ENCODE data around the gene TTC23.

Gene TTC23

DNA sequence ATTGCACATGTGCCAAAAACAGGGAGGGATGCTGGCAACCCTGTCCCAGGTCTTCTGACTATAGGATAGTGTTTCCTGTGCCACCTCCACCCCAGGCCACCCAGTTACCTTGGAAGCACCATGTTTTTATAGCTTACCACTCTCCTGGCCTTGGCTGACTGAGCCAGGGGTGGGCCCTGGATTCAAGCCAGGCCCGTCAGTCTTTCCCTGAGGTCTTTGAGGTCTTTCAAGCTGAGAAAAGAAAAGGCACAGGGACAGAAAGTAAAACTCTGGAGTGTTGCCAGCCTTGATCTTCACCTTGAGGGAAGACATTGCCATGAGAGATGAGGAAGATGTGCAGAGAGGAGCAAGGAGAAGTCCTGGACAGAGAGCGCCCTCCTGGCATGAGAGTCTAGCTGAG lies 98.2 kb downstream of the TTC23 start:
- H3K4me1 ChIP-seq (ENCODE audit: control insufficient read depth, insufficient read depth, low read length): peaks cover 12% of the 10 kb centered on the region
- no peak overlapping the region for H3K9ac ChIP-seq (ENCODE audit: low read length)
- no peaks in the 10 kb centered on the region for H3K27me3 ChIP-seq (ENCODE audit: control insufficient read depth, insufficient read depth, low read length)
- H3K4me3 ChIP-seq (ENCODE audit: low read length): no peak overlapping the region
- no peaks in the 10 kb centered on the region for H3K9me3 ChIP-seq (ENCODE audit: control insufficient read depth, low read length)
- H3K36me3 ChIP-seq (ENCODE audit: control insufficient read depth, insufficient read depth, low read length): no peaks in the 10 kb centered on the region

- Histone ChIP-seq H3K4me1 (ENCODE audit: control insufficient read depth, insufficient read depth, low read length) (peaks cover 8% of the 10 kb centered on the region), H3K9me3 (ENCODE audit: control insufficient read depth, low read length) (no peaks in the 10 kb centered on the region), H3K36me3 (ENCODE audit: control insufficient read depth, insufficient read depth, low read length) (no peaks in the 10 kb centered on the region), H3K9ac (ENCODE audit: low read length) (no peak overlapping the region), H3K27me3 (ENCODE audit: control insufficient read depth, insufficient read depth, low read length) (no peaks in the 10 kb centered on the region), H3K4me3 (ENCODE audit: low read length) (no peak overlapping the region)
Measured at GRCh38 chr15:99149366-99149765, 100.0 kb downstream of the TTC23 start.

DNA sequence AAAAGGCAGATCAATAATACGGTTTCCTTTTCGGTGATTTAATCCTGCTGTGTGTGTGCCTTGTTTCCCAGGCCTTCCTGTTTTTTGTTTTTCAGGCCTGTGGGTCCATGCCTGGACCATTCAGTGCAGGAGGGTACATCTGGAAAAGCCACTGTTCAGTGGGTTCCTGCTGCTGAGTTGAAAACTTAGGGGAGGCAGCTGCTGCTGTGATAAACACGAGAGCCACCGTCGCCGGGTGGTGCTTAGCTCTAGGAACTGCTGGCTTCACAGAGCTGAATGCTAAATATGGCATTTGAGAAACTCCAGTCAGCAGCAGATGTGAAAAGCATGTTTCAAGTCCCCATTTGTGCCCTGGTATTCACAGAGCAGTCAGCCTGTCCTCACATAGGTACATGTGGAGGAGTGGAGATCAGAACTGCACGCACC lies 100.5 kb downstream of the TTC23 start:
- H3K4me3 ChIP-seq (ENCODE audit: low read length): no peak overlapping the region
- H3K36me3 ChIP-seq (ENCODE audit: control insufficient read depth, insufficient read depth, low read length): no peaks in the 10 kb centered on the region
- H3K4me1 ChIP-seq (ENCODE audit: control insufficient read depth, insufficient read depth, low read length): peaks cover 6% of the 10 kb centered on the region
- H3K9ac ChIP-seq (ENCODE audit: low read length): no peak overlapping the region
- H3K27me3 ChIP-seq (ENCODE audit: control insufficient read depth, insufficient read depth, low read length): no peaks in the 10 kb centered on the region
- no peaks in the 10 kb centered on the region for H3K9me3 ChIP-seq (ENCODE audit: control insufficient read depth, low read length)

DNA sequence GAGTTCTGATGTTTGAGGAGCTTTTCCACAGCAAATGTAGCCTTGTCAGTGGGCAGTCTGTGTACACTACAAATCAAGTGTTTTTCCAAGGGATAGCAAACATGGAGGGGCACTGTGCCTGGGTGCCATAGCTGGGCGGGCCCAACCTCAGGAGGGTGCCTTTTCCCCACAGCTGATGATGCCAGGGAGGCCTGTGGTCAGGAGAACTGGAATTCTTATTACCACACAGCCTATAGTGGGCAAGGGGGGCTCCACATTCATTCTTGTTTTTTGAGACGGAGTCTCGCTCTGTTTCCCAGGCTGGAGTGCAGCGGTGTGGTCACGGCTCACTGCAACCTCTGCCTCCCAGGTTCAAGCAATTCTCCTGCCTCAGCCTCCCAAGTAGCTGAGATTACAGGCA lies 102.7 kb downstream of the TTC23 start:
- Histone ChIP-seq H3K36me3 (ENCODE audit: control insufficient read depth, insufficient read depth, low read length) (no peaks in the 10 kb centered on the region), H3K9me3 (ENCODE audit: control insufficient read depth, low read length) (no peaks in the 10 kb centered on the region), H3K4me1 (ENCODE audit: control insufficient read depth, insufficient read depth, low read length) (peaks cover 10% of the 10 kb centered on the region), H3K4me3 (ENCODE audit: low read length) (no peak overlapping the region), H3K9ac (ENCODE audit: low read length) (no peak overlapping the region), H3K27me3 (ENCODE audit: control insufficient read depth, insufficient read depth, low read length) (no peaks in the 10 kb centered on the region)

DNA sequence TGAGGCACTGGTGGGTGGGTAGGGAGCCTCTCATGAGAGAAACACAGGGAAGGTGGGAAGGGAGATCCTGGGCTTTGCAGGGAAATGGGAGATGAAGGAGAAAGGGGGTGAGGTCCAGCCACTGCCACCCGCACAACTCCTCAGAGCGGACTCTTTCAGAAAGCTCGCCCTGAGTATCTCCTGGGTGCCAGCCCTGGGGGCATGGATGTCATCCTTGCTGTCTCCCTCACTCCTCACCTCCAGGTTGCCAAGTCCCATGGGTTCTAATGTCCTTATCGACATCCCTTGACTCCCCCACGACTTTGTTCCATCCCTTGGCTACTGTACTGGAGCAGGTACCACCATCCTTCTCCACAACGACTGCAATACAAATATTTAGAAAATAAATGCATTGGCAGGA lies 103.6 kb downstream of the TTC23 start:
- peaks cover 10% of the 10 kb centered on the region for H3K4me1 ChIP-seq (ENCODE audit: control insufficient read depth, insufficient read depth, low read length)
- H3K36me3 ChIP-seq (ENCODE audit: control insufficient read depth, insufficient read depth, low read length): no peaks in the 10 kb centered on the region

DNA sequence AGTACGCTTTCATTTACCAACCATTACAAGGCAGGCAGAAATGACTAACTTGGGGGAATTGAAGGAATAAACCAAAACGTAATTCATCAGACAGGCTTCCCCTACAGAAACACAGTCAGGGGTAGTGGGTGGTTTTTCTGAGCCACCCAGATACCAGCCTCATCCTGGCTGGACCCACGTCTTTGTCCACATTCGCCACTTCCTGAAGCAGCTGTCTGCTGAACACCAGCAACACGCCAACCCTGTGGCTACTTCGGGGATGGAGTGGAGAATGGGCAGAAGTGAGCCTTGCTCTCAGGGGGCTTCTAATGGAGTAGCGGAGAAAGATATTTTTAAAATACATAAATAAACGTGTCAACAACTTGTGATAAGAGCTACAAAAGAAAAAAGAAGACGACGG lies 104.4 kb downstream of the TTC23 start:
- H3K27me3 ChIP-seq (ENCODE audit: control insufficient read depth, insufficient read depth, low read length): no peaks in the 10 kb centered on the region
- H3K9me3 ChIP-seq (ENCODE audit: control insufficient read depth, low read length): no peaks in the 10 kb centered on the region
- no peaks in the 10 kb centered on the region for H3K36me3 ChIP-seq (ENCODE audit: control insufficient read depth, insufficient read depth, low read length)
- H3K4me3 ChIP-seq (ENCODE audit: low read length): no peak overlapping the region
- no peak overlapping the region for H3K9ac ChIP-seq (ENCODE audit: low read length)
- H3K4me1 ChIP-seq (ENCODE audit: control insufficient read depth, insufficient read depth, low read length): peaks cover 10% of the 10 kb centered on the region

More for the DNA sequence above, 103.6 kb downstream of the TTC23 start:
- Histone ChIP-seq H3K27me3 (ENCODE audit: control insufficient read depth, insufficient read depth, low read length) (no peaks in the 10 kb centered on the region), H3K9ac (ENCODE audit: low read length) (no peak overlapping the region), H3K9me3 (ENCODE audit: control insufficient read depth, low read length) (no peaks in the 10 kb centered on the region), H3K4me3 (ENCODE audit: low read length) (no peak overlapping the region)

DNA sequence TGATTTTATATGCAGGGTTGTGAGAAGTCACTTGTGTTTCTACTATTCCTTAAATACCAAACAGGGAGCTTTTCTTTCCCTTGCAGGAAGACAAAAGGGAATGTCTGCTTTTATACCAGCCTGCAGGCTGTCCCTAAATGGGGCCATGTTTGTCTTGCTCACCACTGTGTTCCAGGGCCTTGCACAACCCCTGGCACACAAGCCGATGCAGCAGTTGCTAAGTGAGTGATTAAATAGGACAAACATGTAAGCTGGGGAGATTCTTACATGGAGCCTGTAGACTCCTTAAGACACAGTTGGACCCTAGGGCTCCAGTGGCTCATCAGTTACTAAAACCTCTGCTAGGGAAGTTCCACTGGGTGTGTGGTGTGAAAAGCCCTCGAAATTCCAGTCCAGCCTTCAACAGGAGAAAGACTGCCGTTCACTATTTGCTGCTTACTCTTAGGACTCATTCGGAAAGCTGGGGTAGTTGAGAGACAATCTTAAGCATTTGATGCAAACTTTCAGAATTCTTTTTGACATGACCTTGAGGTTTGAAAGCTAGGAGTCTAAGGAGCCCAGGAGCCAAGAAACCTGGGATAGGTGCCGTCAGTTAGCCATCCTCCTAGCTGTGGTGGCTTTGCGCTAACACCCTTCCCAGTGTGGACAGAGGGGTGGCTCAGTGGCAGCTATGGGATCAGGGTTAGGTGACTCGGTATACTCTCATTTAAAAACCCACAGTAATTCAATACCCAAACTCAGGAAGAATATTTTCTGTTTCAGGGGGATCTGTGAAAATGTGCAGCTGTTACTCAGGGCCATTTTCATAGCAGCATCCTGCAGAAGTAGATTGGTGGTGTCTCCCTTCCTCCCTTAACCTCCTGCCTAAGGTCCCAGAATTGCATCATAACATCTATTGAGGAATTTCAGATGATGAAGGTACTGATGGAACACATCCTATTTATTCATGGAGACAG lies 105.4 kb downstream of the TTC23 start:
- Histone ChIP-seq H3K9ac (ENCODE audit: low read length) (no peak overlapping the region), H3K9me3 (ENCODE audit: control insufficient read depth, low read length) (no peaks in the 10 kb centered on the region)

GRCh38 chr15:99143242-99143641 lies 106.1 kb downstream of the TTC23 start:
- no peaks in the 10 kb centered on the region for H3K27me3 ChIP-seq (ENCODE audit: control insufficient read depth, insufficient read depth, low read length)
- no peak overlapping the region for H3K4me3 ChIP-seq (ENCODE audit: low read length)
- H3K9ac ChIP-seq (ENCODE audit: low read length): no peak overlapping the region
- H3K36me3 ChIP-seq (ENCODE audit: control insufficient read depth, insufficient read depth, low read length): no peaks in the 10 kb centered on the region
- no peaks in the 10 kb centered on the region for H3K9me3 ChIP-seq (ENCODE audit: control insufficient read depth, low read length)
- H3K4me1 ChIP-seq (ENCODE audit: control insufficient read depth, insufficient read depth, low read length): peaks cover 10% of the 10 kb centered on the region

More for the DNA sequence above, 105.4 kb downstream of the TTC23 start:
- Histone ChIP-seq H3K27me3 (ENCODE audit: control insufficient read depth, insufficient read depth, low read length) (no peaks in the 10 kb centered on the region), H3K36me3 (ENCODE audit: control insufficient read depth, insufficient read depth, low read length) (no peaks in the 10 kb centered on the region), H3K4me1 (ENCODE audit: control insufficient read depth, insufficient read depth, low read length) (peaks cover 10% of the 10 kb centered on the region), H3K4me3 (ENCODE audit: low read length) (no peak overlapping the region)

DNA sequence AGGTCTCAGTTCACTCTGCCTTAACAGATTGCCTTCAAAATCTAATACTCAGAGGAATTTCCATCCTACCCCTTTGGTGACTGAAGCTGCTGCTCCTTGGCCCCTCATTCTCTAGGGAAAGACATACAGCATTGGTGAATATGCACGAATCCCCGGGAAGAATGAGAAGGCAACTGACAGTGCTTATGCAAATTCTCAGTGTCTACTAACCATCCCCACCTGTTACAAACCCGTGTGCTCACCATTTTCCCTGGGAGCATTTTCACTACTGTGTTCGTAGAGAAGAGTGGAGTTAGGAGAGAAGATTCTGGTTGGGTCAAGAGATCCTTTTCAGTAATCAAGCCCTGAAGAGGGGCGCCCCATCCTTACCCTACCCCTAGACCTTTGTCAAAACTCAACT lies 106.8 kb downstream of the TTC23 start:
- H3K4me1 ChIP-seq (ENCODE audit: control insufficient read depth, insufficient read depth, low read length): peaks cover 10% of the 10 kb centered on the region
- no peak overlapping the region for H3K9ac ChIP-seq (ENCODE audit: low read length)
- no peaks in the 10 kb centered on the region for H3K27me3 ChIP-seq (ENCODE audit: control insufficient read depth, insufficient read depth, low read length)
- H3K9me3 ChIP-seq (ENCODE audit: control insufficient read depth, low read length): no peaks in the 10 kb centered on the region
- no peak overlapping the region for H3K4me3 ChIP-seq (ENCODE audit: low read length)
- no peaks in the 10 kb centered on the region for H3K36me3 ChIP-seq (ENCODE audit: control insufficient read depth, insufficient read depth, low read length)

- Histone ChIP-seq H3K4me1 (ENCODE audit: control insufficient read depth, insufficient read depth, low read length) (peaks cover 10% of the 10 kb centered on the region), H3K27me3 (ENCODE audit: control insufficient read depth, insufficient read depth, low read length) (no peaks in the 10 kb centered on the region), H3K4me3 (ENCODE audit: low read length) (no peak overlapping the region), H3K36me3 (ENCODE audit: control insufficient read depth, insufficient read depth, low read length) (peaks cover 2% of the 10 kb centered on the region), H3K9ac (ENCODE audit: low read length) (no peak overlapping the region), H3K9me3 (ENCODE audit: control insufficient read depth, low read length) (no peaks in the 10 kb centered on the region)
Measured at GRCh38 chr15:99141943-99142342, 107.4 kb downstream of the TTC23 start.

DNA sequence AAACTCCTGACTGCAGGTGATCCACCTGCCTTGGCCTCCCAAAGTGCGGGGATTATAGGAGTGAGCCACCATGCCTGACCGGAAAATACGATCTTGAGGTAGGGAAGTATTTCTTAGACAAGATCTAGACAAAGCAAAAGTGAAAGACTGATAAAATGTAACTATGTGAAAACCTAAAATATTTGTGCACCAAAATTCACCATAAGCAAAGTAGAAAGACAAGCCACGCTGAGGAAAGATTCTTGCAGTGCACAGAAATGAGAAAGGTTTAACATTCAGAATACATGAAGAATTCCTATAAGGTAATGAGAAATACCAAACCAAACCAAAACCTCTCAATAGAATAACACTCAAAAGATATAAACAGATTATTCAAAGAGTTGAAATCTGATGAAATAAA lies 108.8 kb downstream of the TTC23 start:
- Histone ChIP-seq H3K9ac (ENCODE audit: low read length) (no peak overlapping the region), H3K4me1 (ENCODE audit: control insufficient read depth, insufficient read depth, low read length) (peaks cover 11% of the 10 kb centered on the region), H3K27me3 (ENCODE audit: control insufficient read depth, insufficient read depth, low read length) (no peaks in the 10 kb centered on the region), H3K4me3 (ENCODE audit: low read length) (no peak overlapping the region), H3K36me3 (ENCODE audit: control insufficient read depth, insufficient read depth, low read length) (peaks cover 3% of the 10 kb centered on the region), H3K9me3 (ENCODE audit: control insufficient read depth, low read length) (no peaks in the 10 kb centered on the region)

DNA sequence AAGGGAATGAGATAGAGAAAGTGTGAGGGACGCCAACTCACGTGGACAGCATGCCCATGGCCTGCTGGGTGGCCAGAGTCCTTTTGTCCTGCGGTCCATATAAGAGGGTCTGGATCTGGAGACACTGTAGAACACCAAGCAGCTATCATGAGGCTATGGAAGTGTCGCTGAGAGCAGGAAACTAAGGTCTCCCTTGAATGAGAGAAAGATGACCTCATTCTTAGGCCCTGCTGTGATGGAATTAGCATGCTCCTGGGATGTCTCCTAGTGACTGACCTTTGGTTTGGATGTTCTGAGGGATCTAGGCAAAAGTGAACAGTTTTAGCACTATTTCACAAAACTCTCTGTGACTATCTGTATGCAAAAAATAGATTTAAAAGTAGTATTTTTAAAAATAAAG lies 110.1 kb downstream of the TTC23 start:
- H3K4me1 ChIP-seq (ENCODE audit: control insufficient read depth, insufficient read depth, low read length): peaks cover 19% of the 10 kb centered on the region

More for the DNA sequence above, 110.1 kb downstream of the TTC23 start:
- Histone ChIP-seq H3K9me3 (ENCODE audit: control insufficient read depth, low read length) (no peaks in the 10 kb centered on the region), H3K4me3 (ENCODE audit: low read length) (no peak overlapping the region), H3K9ac (ENCODE audit: low read length) (no peak overlapping the region), H3K27me3 (ENCODE audit: control insufficient read depth, insufficient read depth, low read length) (no peaks in the 10 kb centered on the region), H3K36me3 (ENCODE audit: control insufficient read depth, insufficient read depth, low read length) (peaks cover 9% of the 10 kb centered on the region)
